Nucleus accumbens (tissue), 56 donors: Measurements from ENCODE around the gene CNGB1.
"Not testable (repeated sequence)": the region's sequence is repeated elsewhere in the genome, so short reads cannot be mapped to it uniquely, and the experiment has no call there.

ENCODE experiments used
- DNase-seq, 56 donors: peaks; one replicate each; lab custom pipeline; 2025; lab: John Stamatoyannopoulos, UW

The CNGB1 gene

DNA sequence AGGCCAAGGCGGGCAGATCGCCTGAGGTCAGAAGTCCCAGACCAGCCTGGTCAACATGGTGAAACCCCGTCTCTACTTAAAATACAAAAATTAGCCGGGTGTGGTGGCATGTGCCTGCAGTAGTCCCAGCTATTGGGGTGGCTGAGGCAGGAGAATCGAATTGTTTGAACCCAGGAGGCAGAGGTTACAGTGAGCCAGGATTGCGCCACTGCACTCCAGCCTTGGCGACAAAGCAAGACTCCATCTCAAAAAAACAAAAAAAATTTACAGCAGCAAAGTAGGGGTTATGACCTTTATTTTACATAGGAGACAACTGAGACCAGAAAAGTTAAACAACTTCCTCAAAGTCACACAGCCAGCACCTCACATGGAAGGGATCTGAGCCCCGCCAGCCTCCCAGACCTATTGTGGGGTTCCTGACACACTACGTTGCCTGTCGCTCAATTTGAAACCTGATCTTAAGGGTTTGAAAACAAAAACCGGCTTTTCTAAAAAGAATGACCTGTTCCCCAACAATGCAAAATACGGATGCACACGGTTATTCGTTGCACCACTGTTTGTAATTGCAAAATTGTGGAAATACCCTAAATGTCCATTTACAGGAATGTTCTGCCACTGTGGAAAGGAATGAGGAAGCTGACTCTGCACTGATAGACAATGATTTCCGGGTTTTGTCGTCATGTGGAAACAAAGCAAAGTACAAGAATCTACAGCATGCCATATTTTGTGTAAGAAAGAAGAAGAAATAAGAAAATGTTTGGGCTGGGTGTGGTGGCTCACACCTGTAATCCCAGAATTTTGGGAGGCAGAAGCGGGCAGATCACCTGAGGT, 77.2 kb downstream of the CNGB1 start:
- DNase-seq: no peak

DNA sequence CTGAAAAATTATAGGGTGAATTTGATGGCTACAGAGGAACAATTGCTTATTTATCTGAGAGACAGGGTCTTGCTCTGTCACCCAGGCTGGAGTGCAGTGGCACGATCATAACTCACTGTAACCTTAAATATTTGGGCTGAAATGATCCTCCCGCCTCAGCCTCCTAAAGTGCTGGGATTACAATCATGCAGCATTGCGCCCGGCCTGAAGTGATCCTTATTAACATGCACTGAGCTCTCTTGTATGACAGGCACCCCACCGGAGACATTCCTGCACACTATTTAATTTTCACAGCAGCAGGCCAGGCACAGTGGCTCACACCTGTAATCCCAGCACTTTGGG, 77.7 kb downstream of the CNGB1 start:
- no peak for DNase-seq

DNA sequence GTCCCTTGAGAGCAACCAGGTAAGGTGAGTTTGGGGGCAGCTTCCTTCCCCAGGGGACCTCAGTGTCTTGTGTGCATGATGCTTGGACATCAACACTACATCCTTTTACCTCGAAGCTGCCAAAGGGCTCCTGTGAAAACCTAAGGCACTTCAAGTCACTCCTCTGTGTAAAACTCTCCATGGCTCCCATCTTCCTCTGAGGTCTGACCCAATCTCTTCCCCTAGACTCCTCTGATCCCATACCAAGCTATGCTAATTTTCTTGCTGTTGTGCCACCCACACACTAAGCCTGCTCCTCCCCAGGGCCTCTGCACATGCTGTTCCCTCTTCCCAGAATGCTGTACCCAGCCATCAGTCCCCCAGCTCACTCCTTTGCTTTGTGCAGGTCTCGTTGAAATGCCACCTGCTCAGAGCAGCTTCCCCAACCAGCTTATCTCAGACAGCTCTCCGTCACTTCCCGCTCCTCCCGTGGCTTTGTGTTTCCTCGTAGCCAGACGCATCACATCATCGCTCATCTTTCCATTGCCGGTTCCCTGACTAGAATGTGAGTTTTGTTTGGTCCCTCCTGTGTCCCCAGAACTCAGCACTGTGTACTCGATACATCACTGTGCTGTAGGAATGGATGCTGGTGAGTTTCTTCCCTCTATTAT, 78.4 kb downstream of the CNGB1 start:
- DNase-seq: peak in 2 of 56 donors; percentile 12 to 17

DNA sequence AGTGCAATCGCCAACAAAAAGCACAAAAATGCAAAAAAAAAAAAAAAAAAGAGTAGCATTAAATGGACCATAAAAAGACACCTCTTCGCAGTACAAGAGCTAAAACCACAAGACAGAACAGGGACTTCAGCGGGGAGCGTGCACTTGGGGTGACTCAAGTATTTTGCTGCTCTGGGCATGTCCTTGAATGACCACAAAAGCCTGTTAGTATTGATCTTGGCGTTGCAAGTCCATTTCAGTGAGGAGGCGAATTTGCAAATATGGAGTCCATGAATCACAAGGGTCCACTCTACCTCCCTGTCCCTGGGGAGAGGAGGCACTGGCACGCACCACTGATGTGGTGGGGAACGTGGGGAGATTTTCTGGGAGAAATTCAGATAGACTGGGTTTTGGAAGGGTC, 78.9 kb downstream of the CNGB1 start:
- DNase-seq: no peak

DNA sequence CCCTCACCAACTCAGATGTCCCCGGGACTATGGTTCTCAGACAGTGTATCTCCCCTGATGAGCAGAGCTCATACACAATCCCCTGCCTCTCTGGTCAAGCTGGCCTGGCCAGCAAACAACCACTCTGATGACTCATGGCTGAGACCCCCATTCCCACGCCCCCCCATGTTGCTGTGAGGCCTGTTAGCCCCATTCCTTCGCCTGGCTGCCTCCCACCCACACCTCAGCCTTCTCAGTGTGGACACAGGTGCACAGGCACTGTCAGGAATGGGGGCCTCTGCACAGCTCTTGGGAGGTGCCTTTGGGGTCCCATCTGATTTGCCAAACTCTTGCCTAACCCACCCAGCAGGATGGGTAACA, 80.2 kb downstream of the CNGB1 start:
- DNase-seq: no peak

DNA sequence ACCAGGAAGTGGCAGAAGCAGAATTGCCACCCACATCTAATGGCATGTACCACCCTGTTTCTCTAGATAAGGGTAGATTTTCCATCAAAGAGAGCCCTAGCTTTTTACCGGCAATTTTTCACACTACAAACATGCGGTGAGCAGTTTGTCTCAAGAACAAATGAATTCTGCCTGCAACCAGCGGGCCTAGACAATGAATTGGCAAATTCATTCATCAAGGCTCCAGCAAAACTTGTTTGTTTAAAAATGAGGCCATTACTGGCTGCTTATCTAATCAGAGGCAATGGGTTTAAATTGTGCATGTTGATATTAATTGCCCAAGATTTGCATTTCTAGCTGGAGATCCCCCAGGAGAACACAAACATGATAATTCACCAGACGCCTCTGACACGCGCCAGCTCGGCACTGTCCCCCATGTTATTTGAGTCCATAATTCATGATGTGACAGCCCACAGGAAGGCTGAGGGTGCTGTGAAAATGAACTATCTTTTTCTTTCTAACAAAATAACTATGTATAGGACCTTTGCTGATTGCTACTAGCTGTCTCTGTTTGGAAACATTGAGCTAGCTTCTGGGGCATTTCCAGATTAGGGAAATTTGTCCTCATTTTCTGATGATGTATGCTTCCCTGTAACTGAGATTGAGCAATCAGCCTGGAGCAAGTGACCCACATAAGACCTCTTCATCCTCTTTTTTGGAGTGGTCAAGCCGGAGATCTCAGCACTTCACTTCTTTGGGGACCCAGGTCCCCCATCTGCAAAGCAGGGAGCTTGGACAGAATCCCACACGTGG, 80.8 kb downstream of the CNGB1 start:
- no peak for DNase-seq

DNA sequence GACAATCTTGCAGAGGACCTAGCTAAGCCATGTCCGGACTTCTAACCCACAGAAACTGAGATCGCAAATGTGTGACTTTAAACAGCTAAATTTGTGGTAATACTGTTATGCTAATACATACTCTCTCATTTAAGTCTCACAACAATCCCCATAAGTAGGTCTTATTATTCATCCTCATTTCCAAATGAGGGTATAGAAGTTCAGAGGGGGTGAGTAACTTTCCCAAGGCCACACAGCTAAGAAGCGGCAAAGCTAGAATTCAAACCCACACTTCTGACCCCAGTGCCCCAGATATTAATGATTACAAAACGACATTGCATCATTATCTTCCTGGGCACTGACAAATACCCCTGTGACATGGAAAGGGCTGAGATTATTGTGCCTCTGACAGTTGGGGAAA, 81.4 kb downstream of the CNGB1 start:
- no peak for DNase-seq

DNA sequence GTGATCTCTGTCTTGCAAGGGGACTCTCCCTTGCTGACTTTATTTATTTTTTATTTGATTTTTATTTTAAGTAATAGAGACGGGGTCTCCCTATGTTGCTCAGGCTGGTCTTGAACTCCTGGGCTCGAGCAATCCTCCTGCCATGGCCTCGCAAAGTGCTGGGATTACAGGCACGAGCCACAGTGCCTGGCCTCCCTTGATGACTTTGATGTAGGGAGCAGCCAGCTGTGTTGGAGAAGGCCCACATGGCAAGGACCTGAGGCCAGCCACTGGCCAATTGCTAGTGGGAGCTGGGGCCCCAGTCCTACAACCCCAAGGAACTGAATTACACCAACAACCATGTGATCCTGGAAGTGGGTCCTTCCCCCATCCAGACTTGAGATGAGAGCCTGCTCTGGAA, 81.8 kb downstream of the CNGB1 start:
- no peak for DNase-seq

DNA sequence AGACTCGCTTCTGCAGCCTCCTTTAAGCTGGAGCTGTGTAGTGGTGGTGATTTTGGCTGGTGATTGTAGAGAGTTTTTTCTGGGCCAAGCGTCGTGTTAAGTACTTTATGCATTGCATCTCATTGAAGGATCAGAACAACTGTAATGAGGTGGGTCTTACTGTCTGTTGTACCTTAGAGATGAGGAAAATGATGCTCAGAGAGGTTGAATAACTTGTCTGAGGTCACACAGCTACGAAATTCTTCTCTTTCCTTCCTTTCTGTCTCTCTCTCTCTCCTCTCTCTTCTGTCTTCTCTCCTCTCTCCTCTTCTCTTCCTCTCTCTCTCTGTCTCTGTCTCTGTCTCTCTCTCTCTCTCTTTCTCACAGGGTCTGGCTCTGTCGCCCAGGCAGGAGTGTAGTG, 82.8 kb downstream of the CNGB1 start:
- DNase-seq: no peak

DNA sequence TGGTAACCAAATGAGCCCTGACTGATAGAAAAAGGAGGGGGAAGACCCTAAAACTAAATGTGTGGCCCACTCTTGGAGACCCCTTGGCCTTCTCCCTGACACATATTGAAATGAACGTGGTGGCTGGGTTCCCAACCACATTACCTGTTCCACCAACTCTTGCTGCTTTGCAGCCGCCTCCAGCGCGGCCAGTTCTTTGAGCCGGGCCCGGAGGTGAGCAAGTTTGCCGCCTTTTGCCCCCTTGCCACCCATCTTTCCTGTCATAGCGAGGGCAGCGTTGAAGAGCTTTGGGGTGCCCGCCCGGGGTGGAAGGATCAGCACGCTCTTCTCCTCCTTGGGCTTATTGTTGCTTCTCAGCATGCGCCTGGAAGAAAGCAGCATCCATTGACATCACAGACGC, 83.2 kb downstream of the CNGB1 start:
- no peak for DNase-seq

DNA sequence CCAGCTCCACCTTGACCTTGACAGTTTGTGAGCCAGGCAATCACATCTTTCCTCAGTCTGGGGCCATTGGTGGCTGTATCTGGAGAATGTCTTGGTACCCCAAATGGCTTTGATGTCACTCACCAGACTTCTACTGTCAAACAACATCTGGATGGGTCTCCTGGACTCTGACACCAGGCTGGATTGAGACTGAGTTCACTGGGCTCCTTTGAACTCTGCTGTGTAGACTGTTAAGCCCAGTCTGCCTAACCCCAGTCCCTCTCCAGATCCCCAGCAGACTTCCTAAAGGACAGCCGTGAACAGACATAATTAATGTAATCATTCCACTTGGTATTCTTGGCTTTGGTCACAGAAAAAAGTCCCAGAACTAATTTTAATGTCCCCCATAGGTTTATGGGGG, 84.5 kb downstream of the CNGB1 start:
- DNase-seq: no peak

DNA sequence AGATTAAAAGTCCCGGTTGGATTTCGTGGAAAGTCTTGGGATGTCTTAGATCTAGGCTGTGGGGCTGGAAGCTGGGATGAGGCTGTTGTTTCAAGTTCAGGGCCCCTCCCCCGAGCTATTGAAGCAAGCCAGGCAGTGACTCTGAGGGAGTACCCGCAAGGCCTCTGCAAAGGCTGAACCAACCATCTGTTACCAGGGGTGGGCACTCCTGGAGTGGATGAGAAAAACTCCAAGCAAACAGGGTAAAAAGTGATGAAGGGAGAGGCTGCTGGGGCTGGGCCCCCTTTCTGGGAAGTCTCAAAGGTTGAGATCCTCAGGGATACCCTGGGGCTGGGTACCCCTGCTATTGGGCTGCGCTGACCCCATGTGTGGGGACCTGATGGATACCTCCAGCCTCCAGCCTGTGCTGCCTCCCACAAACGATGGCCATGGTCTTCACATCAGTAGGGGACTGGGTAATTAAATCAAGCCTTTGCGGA, 86.2 kb downstream of the CNGB1 start:
- DNase-seq: no peak

DNA sequence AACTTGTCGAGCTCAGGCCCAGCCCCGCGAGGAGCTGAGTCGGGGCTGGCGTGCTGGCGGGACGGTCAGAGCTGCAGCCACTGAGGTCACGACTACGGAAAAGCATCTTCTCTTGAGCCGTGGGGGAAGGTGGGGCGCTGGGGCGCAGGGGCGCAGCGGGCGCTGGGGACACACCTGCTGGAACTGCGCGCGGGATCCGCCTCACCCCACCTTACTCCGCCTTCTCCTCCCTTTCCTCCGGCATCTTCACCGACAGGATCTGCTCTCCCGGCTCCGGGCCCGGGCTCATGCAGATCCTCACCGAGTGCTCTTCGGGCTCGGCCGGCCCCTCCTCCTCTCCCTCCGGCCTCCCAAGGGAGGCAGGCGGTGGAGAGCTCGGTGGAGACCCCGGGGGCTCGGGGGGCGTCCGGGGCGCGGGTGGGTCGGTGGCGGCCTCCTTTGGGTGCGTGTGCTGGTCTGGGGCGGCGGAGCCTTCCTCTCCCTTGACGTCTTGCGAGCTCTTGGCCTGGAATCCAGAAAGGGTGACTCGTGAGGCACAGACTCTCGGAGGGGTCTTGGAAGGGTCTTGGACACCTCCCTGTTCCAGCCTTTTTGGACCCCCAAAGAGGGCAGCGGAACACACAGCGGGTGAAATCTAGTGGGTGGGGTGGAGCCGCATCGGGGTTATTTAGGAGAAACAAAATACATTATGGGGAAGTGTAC, 86.8 kb downstream of the CNGB1 start:
- no peak for DNase-seq

DNA sequence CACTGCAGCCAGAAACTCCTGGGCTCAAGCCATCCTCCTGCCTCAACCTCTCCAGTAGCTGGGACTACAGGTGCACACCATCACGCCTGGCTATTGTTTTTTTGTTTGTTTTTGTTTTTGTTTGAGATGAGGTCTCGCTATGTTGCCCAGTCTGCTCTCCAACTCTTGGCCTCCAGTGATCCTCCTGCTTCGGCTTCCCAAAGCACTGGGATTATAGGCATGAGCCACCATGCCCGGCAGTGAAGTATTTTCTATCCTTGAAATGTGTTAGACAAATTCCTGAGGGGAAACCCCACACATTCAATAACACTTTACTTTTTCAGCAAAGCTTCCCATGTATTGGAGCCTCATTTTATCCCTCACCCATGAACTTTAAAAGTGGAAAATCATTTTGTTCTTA, 87.4 kb downstream of the CNGB1 start:
- no peak for DNase-seq

DNA sequence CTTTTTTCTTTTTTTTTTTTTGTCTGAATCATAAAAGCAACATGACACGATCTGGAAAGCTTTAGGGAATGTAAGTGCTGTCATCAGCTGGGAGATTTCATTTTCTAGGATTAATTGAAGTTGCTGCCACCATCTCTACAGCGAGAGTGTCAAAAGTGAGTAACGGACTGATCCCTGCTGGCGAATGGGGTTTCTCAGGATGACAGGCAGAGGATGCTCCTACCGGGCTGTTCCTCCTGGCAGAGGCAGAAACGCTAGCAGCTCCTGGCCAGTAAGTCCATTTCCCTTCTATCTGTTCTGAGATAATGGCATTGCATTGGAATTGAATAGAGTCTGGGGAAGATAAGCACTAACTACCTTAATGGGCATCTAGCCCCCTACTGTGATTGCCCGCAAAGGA, 88.1 kb downstream of the CNGB1 start:
- no peak for DNase-seq

DNA sequence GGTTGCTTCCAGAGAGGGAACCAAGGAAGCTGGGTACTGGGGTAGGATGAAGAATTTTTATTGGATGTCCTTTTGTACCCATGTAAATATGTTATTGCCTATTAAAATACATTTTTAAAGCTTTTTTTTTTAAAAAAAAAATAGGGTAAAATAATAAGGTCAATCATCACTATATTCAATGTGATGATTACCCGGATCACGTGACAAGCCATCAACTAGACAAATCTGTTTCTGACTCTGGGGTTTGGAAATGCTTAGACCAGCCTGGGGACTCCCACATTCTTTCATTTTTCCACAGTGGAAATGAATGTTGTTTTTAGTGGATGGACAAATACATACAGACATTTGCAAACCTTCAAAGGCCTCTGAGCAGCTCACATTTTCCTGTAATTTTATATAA, 88.7 kb downstream of the CNGB1 start:
- no peak for DNase-seq

DNA sequence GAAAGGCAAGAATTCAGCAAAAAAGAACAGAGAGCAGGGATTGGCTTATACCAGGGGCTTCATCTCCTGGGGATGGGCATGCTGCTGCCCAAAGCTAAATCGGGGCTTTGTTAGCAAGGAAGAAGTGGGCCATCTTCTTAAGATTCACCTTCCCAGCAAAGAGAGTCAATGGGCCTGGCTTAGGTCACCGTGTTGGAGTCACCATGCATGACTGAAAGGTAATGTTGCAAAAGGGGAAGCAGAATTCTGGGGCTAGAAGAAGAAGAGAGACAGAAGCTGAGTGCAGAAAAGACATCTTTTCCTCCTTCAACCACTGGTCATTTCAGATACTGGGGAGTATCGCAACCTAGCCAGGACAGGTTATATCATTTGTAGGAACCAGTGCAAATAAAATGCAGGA, 92.3 kb downstream of the CNGB1 start:
- DNase-seq: no peak

DNA sequence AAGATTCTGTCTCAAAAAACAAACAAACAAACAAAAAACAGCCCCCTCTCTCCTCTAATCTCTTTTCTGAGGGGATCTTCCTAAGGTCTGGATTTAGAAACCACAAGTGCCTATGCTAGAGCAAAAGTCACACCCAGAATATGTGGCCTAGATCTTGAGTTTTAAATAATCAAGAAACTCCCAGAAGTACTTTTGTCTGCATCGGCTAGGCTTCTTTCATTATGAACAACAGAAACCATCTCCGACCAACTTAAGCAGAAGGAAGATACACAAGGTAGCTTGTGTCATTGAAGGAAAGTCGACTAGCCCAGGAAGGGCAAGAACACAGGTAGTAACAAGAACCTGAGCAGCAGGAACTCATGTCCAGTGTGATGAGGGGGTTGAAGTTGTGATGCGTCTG, 94.7 kb downstream of the CNGB1 start:
- DNase-seq: no peak

DNA sequence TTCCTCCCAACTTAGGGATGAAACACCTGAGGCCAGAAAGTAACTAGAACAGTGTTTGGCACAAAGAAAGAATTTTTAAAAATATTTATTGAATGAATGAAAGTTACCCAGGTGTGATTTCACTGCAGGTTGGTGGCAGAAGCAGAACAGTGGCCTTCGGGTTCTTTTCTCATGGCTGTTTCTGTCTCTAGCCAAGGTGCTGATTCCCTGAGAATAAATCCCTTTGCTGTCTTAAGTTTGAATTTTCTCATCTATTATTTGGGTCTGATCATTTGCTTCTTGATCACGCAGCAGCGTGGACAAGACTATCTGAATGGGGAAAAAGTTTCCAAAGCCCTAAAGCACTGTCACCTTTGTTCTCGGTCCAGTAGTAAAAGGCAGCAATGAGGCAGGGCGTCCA, 95.6 kb downstream of the CNGB1 start:
- DNase-seq: no peak

DNA sequence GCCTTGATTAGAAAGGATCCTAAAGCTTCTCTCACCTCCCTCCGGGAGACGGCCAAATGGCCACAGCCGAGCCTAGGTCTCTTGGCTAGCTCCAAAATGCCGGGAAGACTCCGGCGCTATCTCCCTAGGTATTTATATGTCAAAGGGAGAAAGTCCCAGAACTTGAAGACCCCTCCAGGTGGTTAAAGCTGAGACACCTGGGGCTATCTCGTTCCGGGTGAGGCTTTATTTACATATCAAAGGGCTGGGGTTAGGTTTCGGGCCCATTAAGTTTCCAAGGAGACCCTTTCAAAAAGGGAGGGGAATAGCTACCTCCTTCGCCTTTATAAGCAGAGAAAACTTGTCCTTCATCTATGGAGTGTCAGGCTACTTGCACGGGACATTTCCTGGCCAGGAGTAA, 97.7 kb downstream of the CNGB1 start:
- DNase-seq: no peak

DNA sequence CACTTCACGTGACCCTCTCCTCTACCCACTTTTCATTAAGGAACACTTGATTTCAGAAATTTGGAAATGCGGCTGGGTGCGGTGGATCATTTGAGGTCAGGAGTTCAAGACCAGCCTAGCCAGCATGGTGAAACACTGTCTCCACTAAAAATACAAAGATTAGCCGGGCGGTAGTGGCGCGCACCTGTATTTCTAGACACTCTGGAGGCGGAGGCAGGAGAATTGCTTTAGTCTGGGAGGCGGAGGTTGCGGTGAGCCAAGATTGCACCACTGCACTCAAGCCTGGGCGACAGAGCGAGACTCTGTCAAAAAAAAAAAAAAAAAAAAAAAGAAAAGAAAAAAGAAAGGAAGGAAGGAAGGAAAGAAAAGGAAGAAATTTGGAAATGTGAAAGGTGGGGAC, 98.2 kb downstream of the CNGB1 start:
- not testable (repeated sequence) for DNase-seq
